Measurements from ENCODE around the gene SAA2. TPM values are rescaled to one million over a fixed set of nuclear protein-coding genes. Genes with fewer than 3 reads are reported as not detected.
"Not testable (repeated sequence)": the region's sequence is repeated elsewhere in the genome, so short reads cannot be mapped to it uniquely, and the experiment has no call there.

The SAA2 gene
- total and polyA plus RNA-seq, 9 donors, result 0.10 to 14.7 (median 1.2) TPM; not detected in 4

DNA sequence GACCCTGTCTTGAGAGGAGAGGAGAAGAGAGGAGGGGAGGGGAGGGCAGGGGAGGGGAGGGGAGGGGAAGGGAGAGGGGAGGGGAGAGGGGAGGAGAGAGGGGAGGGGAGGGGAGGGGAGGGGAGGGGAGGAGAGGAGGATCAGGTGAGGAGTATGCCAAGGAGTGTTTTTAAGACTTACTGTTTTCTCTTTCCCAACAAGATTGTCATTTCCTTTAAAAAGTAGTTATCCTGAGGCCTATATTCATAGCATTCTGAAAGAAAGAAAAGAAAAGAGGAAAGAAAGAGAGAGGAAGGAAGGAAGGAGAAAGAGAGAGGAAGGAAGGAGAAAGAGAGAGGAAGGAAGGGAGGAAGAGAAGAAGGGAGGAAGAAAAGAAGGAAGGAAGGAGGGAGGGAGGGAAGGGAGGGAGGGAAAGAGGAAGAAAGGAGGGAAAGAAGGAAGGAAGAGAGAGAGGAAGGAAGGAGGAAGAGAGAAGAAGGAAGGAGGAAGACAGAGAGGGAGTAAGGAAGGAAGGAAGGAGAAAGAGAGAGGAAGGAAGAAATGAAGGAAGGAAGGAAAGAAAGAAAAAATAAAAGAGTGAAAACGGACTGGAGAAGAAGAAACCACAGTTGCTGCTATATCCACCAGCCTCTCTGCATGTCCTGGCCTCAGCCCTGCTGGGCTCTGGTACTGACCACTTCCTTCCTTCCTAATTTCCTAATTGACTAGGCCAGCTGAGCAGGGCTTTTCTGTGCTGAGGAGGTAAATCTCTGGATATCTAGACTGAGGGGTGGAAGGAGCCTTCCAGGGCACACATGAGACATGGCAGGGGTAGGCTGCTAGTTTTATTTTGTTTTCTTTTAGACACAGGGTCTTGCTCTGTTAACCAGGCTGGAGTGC lies 16.4 kb upstream of the SAA2 start:
- Histone ChIP-seq H3K27ac (no peak overlapping the region), H3K36me3 (no peaks in the 10 kb centered on the region), H3K9me3 (no peaks in the 10 kb centered on the region), H3K4me1 (ENCODE audit: insufficient read depth) (no peaks in the 10 kb centered on the region), H3K4me3 (no peak overlapping the region), H3K27me3 (no peaks in the 10 kb centered on the region)
- intact Hi-C loops (cut with DNase I), result no loop called here
- WGBS, 3 donors, result 66 to 71% (median 70%) methylated on average over 1 of the region's 1 CpG
- TF ChIP-seq POLR2A (IDR thresholded peaks at IDR 0.05) (no peak), EP300 (IDR thresholded peaks at IDR 0.05) (no peak)
- TF ChIP-seq, protein P1, sequence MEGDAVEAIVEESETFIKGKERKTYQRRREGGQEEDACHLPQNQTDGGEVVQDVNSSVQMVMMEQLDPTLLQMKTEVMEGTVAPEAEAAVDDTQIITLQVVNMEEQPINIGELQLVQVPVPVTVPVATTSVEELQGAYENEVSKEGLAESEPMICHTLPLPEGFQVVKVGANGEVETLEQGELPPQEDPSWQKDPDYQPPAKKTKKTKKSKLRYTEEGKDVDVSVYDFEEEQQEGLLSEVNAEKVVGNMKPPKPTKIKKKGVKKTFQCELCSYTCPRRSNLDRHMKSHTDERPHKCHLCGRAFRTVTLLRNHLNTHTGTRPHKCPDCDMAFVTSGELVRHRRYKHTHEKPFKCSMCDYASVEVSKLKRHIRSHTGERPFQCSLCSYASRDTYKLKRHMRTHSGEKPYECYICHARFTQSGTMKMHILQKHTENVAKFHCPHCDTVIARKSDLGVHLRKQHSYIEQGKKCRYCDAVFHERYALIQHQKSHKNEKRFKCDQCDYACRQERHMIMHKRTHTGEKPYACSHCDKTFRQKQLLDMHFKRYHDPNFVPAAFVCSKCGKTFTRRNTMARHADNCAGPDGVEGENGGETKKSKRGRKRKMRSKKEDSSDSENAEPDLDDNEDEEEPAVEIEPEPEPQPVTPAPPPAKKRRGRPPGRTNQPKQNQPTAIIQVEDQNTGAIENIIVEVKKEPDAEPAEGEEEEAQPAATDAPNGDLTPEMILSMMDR (IDR thresholded peaks at IDR 0.05), result no peak
- no peak for DNase-seq

GRCh38 chr11:18264035-18264434 lies 15.6 kb upstream of the SAA2 start:
- Histone ChIP-seq H3K27ac (no peak overlapping the region), H3K27me3 (no peaks in the 10 kb centered on the region), H3K9me3 (no peaks in the 10 kb centered on the region), H3K4me1 (ENCODE audit: insufficient read depth) (no peaks in the 10 kb centered on the region), H3K4me3 (no peak overlapping the region), H3K36me3 (no peaks in the 10 kb centered on the region)
- DNase-seq, result no peak
- TF ChIP-seq POLR2A (IDR thresholded peaks at IDR 0.05), result no peak
- intact Hi-C loops (cut with DNase I), result no loop called here
- WGBS, 3 donors, result 73 to 78% (median 77%) methylated on average over 4 of the region's 4 CpGs

- H3K9me3 ChIP-seq; H3K4me3 ChIP-seq; H3K27ac ChIP-seq; H3K36me3 ChIP-seq; intact Hi-C loops (cut with DNase I); DNase-seq; H3K4me1 ChIP-seq (ENCODE audit: insufficient read depth); H3K27me3 ChIP-seq: not testable (repeated sequence)
- WGBS, 3 donors, result 48 to 61% (median 60%) methylated on average over 8 of the region's 8 CpGs
These were observed 14.3 kb upstream of the SAA2 start for GRCh38 chr11:18262681-18263350.

DNA sequence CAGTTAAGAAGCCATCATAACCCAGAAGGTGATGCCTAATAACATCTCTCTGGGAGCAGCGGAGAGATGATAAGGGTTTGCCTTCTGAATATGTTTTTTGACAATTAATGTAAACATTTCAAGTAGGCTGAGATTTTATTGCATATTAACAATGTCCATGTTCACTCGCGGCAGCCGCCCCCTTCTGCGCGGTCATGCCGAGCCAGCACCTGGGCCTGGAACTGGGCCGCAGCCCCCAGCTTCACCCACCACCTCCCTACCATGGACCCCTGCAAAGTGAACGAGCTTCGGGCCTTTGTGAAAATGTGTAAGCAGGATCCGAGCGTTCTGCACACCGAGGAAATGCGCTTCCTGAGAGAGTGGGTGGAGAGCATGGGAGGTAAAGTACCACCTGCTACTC lies 13.3 kb upstream of the SAA2 start:
- WGBS, 3 donors, result 91 to 94% (median 93%) methylated on average over 14 of the region's 14 CpGs

DNA sequence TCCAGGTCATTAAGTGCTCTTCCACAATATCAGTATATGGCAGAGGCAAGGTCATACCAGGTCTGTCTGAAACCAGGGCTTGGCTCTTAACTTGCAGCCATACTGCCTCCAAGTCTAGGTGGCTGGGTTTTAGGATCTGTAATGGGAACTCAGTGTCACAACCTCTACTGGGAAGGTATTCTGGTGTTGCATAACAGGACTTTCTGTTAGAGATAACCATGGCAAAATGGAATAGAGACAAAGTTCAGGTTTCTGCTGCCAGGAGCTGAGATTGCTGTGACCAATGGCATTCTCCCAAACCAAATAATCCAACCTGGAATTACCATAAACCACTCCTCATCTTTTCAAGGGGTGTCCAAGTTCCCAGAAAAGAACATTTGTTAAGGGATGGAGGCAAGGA lies 10.8 kb upstream of the SAA2 start:
- Histone ChIP-seq H3K4me3 (no peak overlapping the region), H3K27ac (no peak overlapping the region), H3K27me3 (no peaks in the 10 kb centered on the region), H3K36me3 (no peaks in the 10 kb centered on the region), H3K4me1 (ENCODE audit: insufficient read depth) (no peaks in the 10 kb centered on the region), H3K9me3 (no peaks in the 10 kb centered on the region)
- TF ChIP-seq, protein P1 (IDR thresholded peaks at IDR 0.05), result no peak
- TF ChIP-seq POLR2A (IDR thresholded peaks at IDR 0.05) (no peak), EP300 (IDR thresholded peaks at IDR 0.05) (no peak)
- no peak for DNase-seq
- intact Hi-C loops (cut with DNase I), result no loop called here

More for the DNA sequence above, 13.3 kb upstream of the SAA2 start:
- Histone ChIP-seq H3K27ac (no peak overlapping the region), H3K4me1 (ENCODE audit: insufficient read depth) (no peaks in the 10 kb centered on the region), H3K4me3 (no peak overlapping the region), H3K27me3 (no peaks in the 10 kb centered on the region), H3K36me3 (no peaks in the 10 kb centered on the region), H3K9me3 (no peaks in the 10 kb centered on the region)
- intact Hi-C loops (cut with DNase I), result no loop called here
- DNase-seq, result no peak
- TF ChIP-seq POLR2A (IDR thresholded peaks at IDR 0.05) (no peak), EP300 (IDR thresholded peaks at IDR 0.05) (no peak)
- TF ChIP-seq, protein P1 (IDR thresholded peaks at IDR 0.05), result no peak

Data from ovary (tissue), 9 donors.